ENCODE measurements around the gene UNC13A.

- TF ChIP-seq CTCF (IDR thresholded peaks at IDR 0.05; ENCODE audit: poor library complexity, severe bottlenecking): no peak
- TF ChIP-seq EP300 (conservative IDR thresholded peaks at IDR 0.05; ENCODE audit: poor library complexity, severe bottlenecking): no peak
- no peak for TF ChIP-seq SMC3 (conservative IDR thresholded peaks at IDR 0.05; ENCODE audit: poor library complexity)
- no peak for TF ChIP-seq EZH2 (IDR thresholded peaks at IDR 0.05; ENCODE audit: borderline replicate concordance, insufficient read depth, low read length, poor library complexity, severe bottlenecking)
- no peak for TF ChIP-seq POLR2AphosphoS5 (IDR thresholded peaks at IDR 0.05)
- no peak for TF ChIP-seq REST (IDR thresholded peaks at IDR 0.05; ENCODE audit: borderline replicate concordance)
- no peak for TF ChIP-seq TAF1 (IDR thresholded peaks at IDR 0.05; ENCODE audit: low read depth)
- no peak for TF ChIP-seq MXI1 (conservative IDR thresholded peaks at IDR 0.05; ENCODE audit: poor library complexity, severe bottlenecking)
These were observed 28.2 kb downstream of the UNC13A start for GRCh38 chr19:17659996-17660395.

Data from neural cell (in vitro differentiated cells).